HEK293 (cell line): ENCODE results near the gene ANKRD6.

Experiments
- CTCF ChIP-seq: fragments of 450-650 bp; formaldehyde crosslinking; IDR thresholded peaks from 2 replicates; pipeline ENCODE4 v1.5.1; 2016; ENCODE audit warnings: missing biosample characterization, missing genetic modification characterization
- FEZF1 ChIP-seq: fragments of 450-650 bp; formaldehyde crosslinking; IDR thresholded peaks from 2 replicates; pipeline ENCODE4 v1.5.1; 2016; ENCODE audit warnings: missing biosample characterization, missing genetic modification characterization
- ZNF658 ChIP-seq: fragments of 450-650 bp; formaldehyde crosslinking; IDR thresholded peaks from 2 replicates; pipeline ENCODE4; 2016; ENCODE audit warnings: missing biosample characterization, missing genetic modification characterization
- TF ChIP-seq, protein P1 (sequence below): fragments of 450-650 bp; formaldehyde crosslinking; IDR thresholded peaks from 2 replicates; pipeline ENCODE4 v1.5.1; 2016; ENCODE audit warnings: missing biosample characterization, missing genetic modification characterization
- TF ChIP-seq, protein P2 (sequence below): fragments of 450-650 bp; formaldehyde crosslinking; IDR thresholded peaks from 2 replicates; pipeline ENCODE4 v1.5.1; 2016; ENCODE audit warnings: missing biosample characterization, missing genetic modification characterization, low read depth

DNA sequence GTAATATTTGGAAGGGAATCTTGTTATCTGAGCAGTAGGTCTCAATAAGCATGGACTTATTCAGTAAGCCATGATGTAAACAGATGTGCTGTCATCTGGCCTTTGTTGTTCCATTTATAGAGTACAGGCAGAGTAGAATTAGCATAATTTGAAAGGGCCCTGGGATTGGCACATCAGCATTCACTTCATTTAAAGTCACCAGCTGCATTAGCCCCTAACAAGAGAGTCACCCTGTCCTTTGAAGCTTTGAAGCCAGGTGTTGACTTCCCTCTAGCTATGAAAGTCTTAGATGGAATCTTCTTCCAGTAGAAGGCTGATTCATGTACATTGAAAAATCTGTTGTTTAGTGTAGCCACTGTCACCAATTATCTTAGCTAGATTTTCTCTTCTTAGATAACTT lies 95.9 kb downstream of the ANKRD6 start:
- no peak for TF ChIP-seq CTCF (tag by site-specific recombination)
- TF ChIP-seq ZNF658 (tag by site-specific recombination) = no peak
- TF ChIP-seq, protein P1, sequence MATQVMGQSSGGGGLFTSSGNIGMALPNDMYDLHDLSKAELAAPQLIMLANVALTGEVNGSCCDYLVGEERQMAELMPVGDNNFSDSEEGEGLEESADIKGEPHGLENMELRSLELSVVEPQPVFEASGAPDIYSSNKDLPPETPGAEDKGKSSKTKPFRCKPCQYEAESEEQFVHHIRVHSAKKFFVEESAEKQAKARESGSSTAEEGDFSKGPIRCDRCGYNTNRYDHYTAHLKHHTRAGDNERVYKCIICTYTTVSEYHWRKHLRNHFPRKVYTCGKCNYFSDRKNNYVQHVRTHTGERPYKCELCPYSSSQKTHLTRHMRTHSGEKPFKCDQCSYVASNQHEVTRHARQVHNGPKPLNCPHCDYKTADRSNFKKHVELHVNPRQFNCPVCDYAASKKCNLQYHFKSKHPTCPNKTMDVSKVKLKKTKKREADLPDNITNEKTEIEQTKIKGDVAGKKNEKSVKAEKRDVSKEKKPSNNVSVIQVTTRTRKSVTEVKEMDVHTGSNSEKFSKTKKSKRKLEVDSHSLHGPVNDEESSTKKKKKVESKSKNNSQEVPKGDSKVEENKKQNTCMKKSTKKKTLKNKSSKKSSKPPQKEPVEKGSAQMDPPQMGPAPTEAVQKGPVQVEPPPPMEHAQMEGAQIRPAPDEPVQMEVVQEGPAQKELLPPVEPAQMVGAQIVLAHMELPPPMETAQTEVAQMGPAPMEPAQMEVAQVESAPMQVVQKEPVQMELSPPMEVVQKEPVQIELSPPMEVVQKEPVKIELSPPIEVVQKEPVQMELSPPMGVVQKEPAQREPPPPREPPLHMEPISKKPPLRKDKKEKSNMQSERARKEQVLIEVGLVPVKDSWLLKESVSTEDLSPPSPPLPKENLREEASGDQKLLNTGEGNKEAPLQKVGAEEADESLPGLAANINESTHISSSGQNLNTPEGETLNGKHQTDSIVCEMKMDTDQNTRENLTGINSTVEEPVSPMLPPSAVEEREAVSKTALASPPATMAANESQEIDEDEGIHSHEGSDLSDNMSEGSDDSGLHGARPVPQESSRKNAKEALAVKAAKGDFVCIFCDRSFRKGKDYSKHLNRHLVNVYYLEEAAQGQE = no peak
- no peak for TF ChIP-seq FEZF1 (tag by site-specific recombination)
- TF ChIP-seq, protein P2, sequence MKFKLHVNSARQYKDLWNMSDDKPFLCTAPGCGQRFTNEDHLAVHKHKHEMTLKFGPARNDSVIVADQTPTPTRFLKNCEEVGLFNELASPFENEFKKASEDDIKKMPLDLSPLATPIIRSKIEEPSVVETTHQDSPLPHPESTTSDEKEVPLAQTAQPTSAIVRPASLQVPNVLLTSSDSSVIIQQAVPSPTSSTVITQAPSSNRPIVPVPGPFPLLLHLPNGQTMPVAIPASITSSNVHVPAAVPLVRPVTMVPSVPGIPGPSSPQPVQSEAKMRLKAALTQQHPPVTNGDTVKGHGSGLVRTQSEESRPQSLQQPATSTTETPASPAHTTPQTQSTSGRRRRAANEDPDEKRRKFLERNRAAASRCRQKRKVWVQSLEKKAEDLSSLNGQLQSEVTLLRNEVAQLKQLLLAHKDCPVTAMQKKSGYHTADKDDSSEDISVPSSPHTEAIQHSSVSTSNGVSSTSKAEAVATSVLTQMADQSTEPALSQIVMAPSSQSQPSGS (tag by site-specific recombination) = no peak
